ENCODE data around the gene SIN3B. TPM values are rescaled to one million over a fixed set of nuclear protein-coding genes. Genes with fewer than 3 reads are reported as not detected.

The SIN3B gene
- total RNA-seq, 1 donor from 2014 or later, result 59.8 TPM

DNA sequence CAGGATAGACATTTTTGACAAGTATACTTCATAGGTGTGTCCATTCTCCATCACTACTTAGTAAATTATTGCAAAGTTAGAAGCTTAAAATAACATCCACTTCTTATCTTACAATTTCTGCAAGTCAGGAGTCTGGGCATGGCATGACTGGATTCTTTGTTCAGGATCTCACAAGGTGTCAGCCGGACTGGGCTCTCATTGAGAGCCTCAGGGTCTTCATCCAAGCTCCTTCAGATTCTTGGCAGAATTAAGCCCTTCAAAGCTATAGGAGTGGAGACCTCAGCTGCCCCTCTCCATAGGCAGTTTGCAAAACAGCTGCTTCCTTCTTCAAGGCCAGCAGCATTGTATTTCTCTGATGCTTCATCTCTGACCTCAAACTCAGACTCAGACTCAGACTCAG lies 9.1 kb upstream of the SIN3B start:
- peaks cover 4% of the 10 kb centered on the region for H3K4me1 ChIP-seq
- H3K27ac ChIP-seq, result no peak overlapping the region
- no peaks in the 10 kb centered on the region for H3K27me3 ChIP-seq
- H3K9me3 ChIP-seq, result no peaks in the 10 kb centered on the region
- TF ChIP-seq, protein P1, sequence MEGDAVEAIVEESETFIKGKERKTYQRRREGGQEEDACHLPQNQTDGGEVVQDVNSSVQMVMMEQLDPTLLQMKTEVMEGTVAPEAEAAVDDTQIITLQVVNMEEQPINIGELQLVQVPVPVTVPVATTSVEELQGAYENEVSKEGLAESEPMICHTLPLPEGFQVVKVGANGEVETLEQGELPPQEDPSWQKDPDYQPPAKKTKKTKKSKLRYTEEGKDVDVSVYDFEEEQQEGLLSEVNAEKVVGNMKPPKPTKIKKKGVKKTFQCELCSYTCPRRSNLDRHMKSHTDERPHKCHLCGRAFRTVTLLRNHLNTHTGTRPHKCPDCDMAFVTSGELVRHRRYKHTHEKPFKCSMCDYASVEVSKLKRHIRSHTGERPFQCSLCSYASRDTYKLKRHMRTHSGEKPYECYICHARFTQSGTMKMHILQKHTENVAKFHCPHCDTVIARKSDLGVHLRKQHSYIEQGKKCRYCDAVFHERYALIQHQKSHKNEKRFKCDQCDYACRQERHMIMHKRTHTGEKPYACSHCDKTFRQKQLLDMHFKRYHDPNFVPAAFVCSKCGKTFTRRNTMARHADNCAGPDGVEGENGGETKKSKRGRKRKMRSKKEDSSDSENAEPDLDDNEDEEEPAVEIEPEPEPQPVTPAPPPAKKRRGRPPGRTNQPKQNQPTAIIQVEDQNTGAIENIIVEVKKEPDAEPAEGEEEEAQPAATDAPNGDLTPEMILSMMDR (IDR thresholded peaks at IDR 0.05), result no peak
- no peak for ATAC-seq
- H3K36me3 ChIP-seq, result no peaks in the 10 kb centered on the region
- no peak for DNase-seq
- no peak overlapping the region for H3K4me3 ChIP-seq
- intact Hi-C loops (cut with DNase I), result no loop called here

DNA sequence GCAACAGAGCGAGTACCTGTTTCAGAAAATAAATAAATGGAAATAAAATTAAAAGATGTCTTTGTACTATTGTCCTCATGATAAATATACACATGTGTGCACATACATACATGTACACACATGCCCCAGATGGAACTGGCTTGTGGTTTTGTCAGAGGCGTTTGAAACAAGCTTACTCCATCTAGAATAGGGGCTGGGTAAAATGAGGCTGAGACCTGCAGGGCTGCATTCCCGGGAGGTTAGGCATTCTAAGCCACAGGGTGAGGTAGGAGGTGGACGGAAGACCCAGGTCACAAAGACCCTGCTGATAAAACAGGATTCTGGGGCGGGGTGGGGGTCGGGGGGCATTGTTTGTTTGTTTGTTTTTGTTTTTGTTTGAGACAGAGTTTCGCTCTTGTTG lies 8.1 kb upstream of the SIN3B start:
- no peaks in the 10 kb centered on the region for H3K9me3 ChIP-seq
- H3K36me3 ChIP-seq, result no peaks in the 10 kb centered on the region
- peaks cover 13% of the 10 kb centered on the region for H3K4me1 ChIP-seq
- no peaks in the 10 kb centered on the region for H3K27me3 ChIP-seq
- TF ChIP-seq, protein P1 (IDR thresholded peaks at IDR 0.05), result no peak
- no peak for ATAC-seq
- intact Hi-C loops (cut with DNase I), result no loop called here
- H3K4me3 ChIP-seq, result no peak overlapping the region
- H3K27ac ChIP-seq, result no peak overlapping the region
- no peak for DNase-seq

DNA sequence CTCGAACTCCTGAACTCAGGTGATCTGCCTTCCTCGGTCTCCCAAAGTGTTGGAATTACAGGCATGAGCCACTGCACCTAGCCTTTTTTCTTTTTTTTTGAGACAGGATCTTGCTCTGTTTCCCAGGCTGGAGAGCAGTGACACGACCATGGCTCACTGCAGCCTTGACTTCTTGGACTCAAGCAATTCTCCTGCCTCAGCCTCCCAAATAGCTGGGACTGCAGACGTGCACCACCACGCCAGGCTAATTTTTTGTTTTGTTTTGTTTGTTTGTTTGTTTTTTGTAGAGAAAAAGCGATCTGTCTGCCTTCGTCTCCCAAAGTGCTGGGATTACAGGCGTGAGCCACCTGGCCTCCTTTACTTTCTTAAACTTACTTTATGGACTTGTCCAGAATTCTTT lies 6.5 kb upstream of the SIN3B start:
- peaks cover 13% of the 10 kb centered on the region for H3K4me1 ChIP-seq
- H3K36me3 ChIP-seq, result no peaks in the 10 kb centered on the region
- no peak overlapping the region for H3K27ac ChIP-seq
- TF ChIP-seq, protein P1 (IDR thresholded peaks at IDR 0.05), result no peak
- DNase-seq (no peak), ATAC-seq (no peak)
- H3K27me3 ChIP-seq, result no peaks in the 10 kb centered on the region
- H3K4me3 ChIP-seq, result no peak overlapping the region
- H3K9me3 ChIP-seq, result no peaks in the 10 kb centered on the region
- intact Hi-C loops (cut with DNase I), result no loop called here

- intact Hi-C loops (cut with DNase I), result no loop called here
Measured at GRCh38 chr19:16824658-16825311, 4.4 kb upstream of the SIN3B start.

DNA sequence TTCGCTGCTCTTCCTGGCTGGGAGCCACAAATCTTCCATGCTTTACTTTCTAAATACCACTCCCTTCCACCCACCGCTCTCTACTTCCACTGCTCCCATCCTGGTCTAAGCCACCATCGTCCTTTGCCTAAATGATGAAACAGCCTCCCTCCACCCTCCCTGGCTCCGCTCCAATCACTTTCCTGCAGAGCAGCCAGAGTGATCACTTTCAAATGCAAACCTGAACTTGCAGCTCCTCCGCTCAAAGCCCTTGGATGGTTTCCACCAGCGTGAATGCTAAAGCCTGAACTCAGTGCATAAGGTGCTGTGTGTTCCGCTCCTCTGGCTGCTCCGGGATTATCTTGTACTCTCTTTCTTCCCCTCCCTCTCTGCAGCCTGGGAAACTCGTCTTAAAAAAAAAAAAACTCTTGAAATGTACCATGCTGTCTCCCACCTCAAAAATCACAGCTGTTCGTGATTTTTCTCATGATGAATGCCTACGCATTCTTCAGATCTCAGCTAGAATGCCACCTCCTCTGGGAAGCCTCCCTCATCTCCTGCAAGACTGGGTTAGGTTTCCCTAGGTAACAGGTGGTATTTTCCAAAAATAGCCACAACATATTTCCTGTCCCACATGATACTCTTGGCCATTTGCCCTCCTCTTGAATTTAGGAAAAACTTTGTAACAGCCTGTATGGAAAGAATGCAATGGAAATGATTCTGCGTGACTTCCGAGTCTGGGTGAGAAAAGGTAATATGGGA lies 3.7 kb upstream of the SIN3B start:
- Histone ChIP-seq H3K4me1 (peaks cover 20% of the 10 kb centered on the region), H3K4me3 (peak overlapping the region; percentile 43), H3K27me3 (no peaks in the 10 kb centered on the region), H3K27ac (peak overlapping the region; percentile 61), H3K36me3 (no peaks in the 10 kb centered on the region), H3K9me3 (no peaks in the 10 kb centered on the region)
- TF ChIP-seq, protein P1 (IDR thresholded peaks at IDR 0.05), result no peak
- intact Hi-C loops (cut with DNase I), result no loop called here
- DNase-seq (no peak), ATAC-seq (peak; percentile 50)

More at GRCh38 chr19:16824658-16825311, 4.4 kb upstream of the SIN3B start:
- Histone ChIP-seq H3K27me3 (no peaks in the 10 kb centered on the region), H3K4me1 (peaks cover 13% of the 10 kb centered on the region), H3K36me3 (no peaks in the 10 kb centered on the region), H3K9me3 (no peaks in the 10 kb centered on the region), H3K4me3 (peak overlapping the region; percentile 43), H3K27ac (peak overlapping the region; percentile 61)
- TF ChIP-seq, protein P1 (IDR thresholded peaks at IDR 0.05), result no peak
- no peak for DNase-seq
- no peak for ATAC-seq
